A549 (cell line): ENCODE results near the gene KCNMA1. TPM values are rescaled to one million over a fixed set of nuclear protein-coding genes. Genes with fewer than 3 reads are reported as not detected.

ENCODE experiments used
- ATAC-seq, 2 experiments: fragments of 200-7000 bp in 1 of 2; fragments of >200 bp in 1 of 2; cut with Nextera tagmentation in 1 of 2; cut with Tn5 transposase in 1 of 2; 3 replicates each; pipeline versions ENCODE4 v1.8.0 to v1.9.1; 2018 to 2020; ENCODE audit warnings: mild to moderate bottlenecking in 1 of 2, moderate library complexity in 1 of 2
- CTCF ChIA-PET: fragments of 300-600 bp; sonication (Branson Sonifier 250); formaldehyde crosslinking; extraction: SDS; loops from one replicate; lab custom pipeline; 2021; ENCODE audit warnings: antibody characterized with exemption, inconsistent platforms; lab: Yijun Ruan, JAX
- POLR2A ChIA-PET: fragments of 350-600 bp; formaldehyde crosslinking; extraction: SDS; loops from one replicate; lab custom pipeline; 2021; ENCODE audit warnings: antibody characterized with exemption, inconsistent platforms; lab: Yijun Ruan, JAX
- DNase-seq, 2 experiments: peaks; one replicate each; pipeline versions ENCODE4 v3.0.0 to v3.0.0-alpha.2; 2011 to 2016; ENCODE audit warnings: low read depth in 1 of 2, low spot score in 1 of 2
- FAIRE-seq: peaks from 2 replicates; lab custom pipeline; 2011; peaks lifted over from hg19 to GRCh38; lab: Jason Lieb, UNC
- H3K27ac ChIP-seq, 2 experiments: fragments of >200 bp; sonication (Bioruptor Twin); formaldehyde crosslinking; 3 replicates each; pipeline ENCODE4 v1.5.1; 2016 to 2017
- H3K4me1 ChIP-seq: fragments of >200 bp; sonication (Bioruptor Twin); formaldehyde crosslinking; 3 replicates; pipeline ENCODE4 v1.6.1; 2016
- H3K4me2 ChIP-seq: fragments of >200 bp; sonication (Bioruptor Twin); formaldehyde crosslinking; 3 replicates; pipeline ENCODE4 v1.6.1; 2016
- H3K4me3 ChIP-seq: fragments of >200 bp; sonication (Bioruptor Twin); formaldehyde crosslinking; 3 replicates; pipeline ENCODE4 v1.5.1; 2016
- H3K9me3 ChIP-seq: fragments of >200 bp; sonication (Bioruptor Twin); formaldehyde crosslinking; 3 replicates; pipeline ENCODE4 v1.6.1; 2016
- BCL3 ChIP-seq: fragments of >200 bp; sonication (Bioruptor Twin); formaldehyde crosslinking; IDR thresholded peaks from 3 replicates; pipeline ENCODE4 v1.6.1; 2016
- BHLHE40 ChIP-seq: IDR thresholded peaks from 2 replicates; pipeline ENCODE4 v1.6.1; 2012; ENCODE audit warnings: low read depth, low read length, inconsistent platforms
- CBX2 ChIP-seq: fragments of 200-600 bp; sonication (generic); IDR thresholded peaks from 2 replicates; pipeline ENCODE4 v1.6.1; 2016; ENCODE audit warnings: low read depth, mild to moderate bottlenecking, borderline replicate concordance
- CEBPB ChIP-seq, 2 experiments: fragments of >200 bp in 1 of 2; sonication (Bioruptor Twin) in 1 of 2; formaldehyde crosslinking in 1 of 2; IDR thresholded peaks; 2 replicates each; pipeline ENCODE4 v1.6.1; 2012 to 2016
- CHD2 ChIP-seq: fragments of 150-350 bp; IDR thresholded peaks from 2 replicates; pipeline ENCODE4 v1.6.1; 2014; ENCODE audit warnings: low read length; ENCODE audit not compliant: partially characterized antibody
- EHF ChIP-seq: fragments of 250-450 bp; sonication (Bioruptor Pico); IDR thresholded peaks from 2 replicates; pipeline ENCODE4 v1.5.0; 2020; ENCODE audit warnings: mild to moderate bottlenecking
- EP300 ChIP-seq, 2 experiments: fragments of >200 bp; sonication (Bioruptor Twin); formaldehyde crosslinking; IDR thresholded peaks; 2 replicates in 1 of 2; 3 replicates in 1 of 2; pipeline ENCODE4 v1.6.1; 2016 to 2017
- HES2 ChIP-seq: fragments of >200 bp; sonication (Bioruptor Twin); formaldehyde crosslinking; IDR thresholded peaks from 2 replicates; pipeline ENCODE4 v1.6.1; 2016
- HEYL ChIP-seq: fragments of 250-450 bp; sonication (Bioruptor Pico); IDR thresholded peaks from 2 replicates; pipeline ENCODE4 v1.8.0; 2021; ENCODE audit warnings: mild to moderate bottlenecking, moderate library complexity
- HOXA7 ChIP-seq: fragments of 250-450 bp; sonication (Bioruptor Pico); IDR thresholded peaks from 2 replicates; pipeline ENCODE4 v1.5.0; 2020; ENCODE audit warnings: mild to moderate bottlenecking, moderate library complexity
- HOXB5 ChIP-seq: fragments of 250-450 bp; sonication (Bioruptor Pico); IDR thresholded peaks from 2 replicates; pipeline ENCODE4 v1.5.0; 2020; ENCODE audit warnings: mild to moderate bottlenecking, moderate library complexity
- KDM1A ChIP-seq: fragments of 200-600 bp; sonication (generic); IDR thresholded peaks from 2 replicates; pipeline ENCODE4 v1.6.1; 2016; ENCODE audit warnings: low read depth, mild to moderate bottlenecking
- KDM5A ChIP-seq: fragments of 200-600 bp; sonication (generic); IDR thresholded peaks from 2 replicates; pipeline ENCODE4 v1.6.1; 2016; ENCODE audit warnings: antibody characterized with exemption, mild to moderate bottlenecking
- MAX ChIP-seq: IDR thresholded peaks from 2 replicates; pipeline ENCODE4 v1.6.1; 2012
- MAZ ChIP-seq: fragments of 150-350 bp; IDR thresholded peaks from 2 replicates; pipeline ENCODE4 v1.6.1; 2014; ENCODE audit warnings: antibody characterized with exemption, low read depth, low read length, borderline replicate concordance
- NPAS2 ChIP-seq: fragments of 250-450 bp; sonication (Bioruptor Pico); IDR thresholded peaks from 2 replicates; pipeline ENCODE4 v1.8.0; 2022; ENCODE audit warnings: mild to moderate bottlenecking, moderate library complexity, borderline replicate concordance
- RARB ChIP-seq: fragments of 250-450 bp; sonication (Bioruptor Pico); IDR thresholded peaks from 2 replicates; pipeline ENCODE4 v1.8.0; 2021; ENCODE audit warnings: mild to moderate bottlenecking, moderate library complexity
- RFX5 ChIP-seq: fragments of 450-650 bp; IDR thresholded peaks from 2 replicates; pipeline ENCODE4 v1.7.1; 2014; ENCODE audit warnings: antibody characterized with exemption, mild to moderate bottlenecking, moderate library complexity
- RNF2 ChIP-seq: fragments of 200-600 bp; sonication (generic); IDR thresholded peaks from 2 replicates; pipeline ENCODE4 v1.6.1; 2016; ENCODE audit warnings: low read depth, mild to moderate bottlenecking, antibody characterized with exemption, moderate library complexity, borderline replicate concordance
- SMC3 ChIP-seq: fragments of >200 bp; sonication (Bioruptor Twin); formaldehyde crosslinking; IDR thresholded peaks from 3 replicates; pipeline ENCODE4 v1.6.1; 2018; ENCODE audit warnings: inconsistent platforms
- USF2 ChIP-seq: fragments of 450-650 bp; IDR thresholded peaks from 2 replicates; pipeline ENCODE4 v1.6.1; 2014; ENCODE audit warnings: antibody characterized with exemption
- ZNF302 ChIP-seq: fragments of 250-450 bp; sonication (Bioruptor Pico); IDR thresholded peaks from 2 replicates; pipeline ENCODE4 v1.9.0; 2021; ENCODE audit warnings: inconsistent platforms, mild to moderate bottlenecking, moderate library complexity
- WGBS: methylation state at CpG from one replicate; pipeline ENCODE4 v1.1.6; 2017; ENCODE audit errors: missing lambda C conversion rate; 5-methylcytosine and 5-hydroxymethylcytosine counted together
- polyA plus RNA-seq, 4 experiments: library from polyadenylated mRNA; depleted of rRNA in 3 of 4; stranded (reverse); fragments of >200 nt; fragmentation: RNase III in 1 of 4; extraction: RNeasy Plus Mini Kit Qiagen cat#74134 plus additional on column Dnase treatment in 1 of 4; gene quantifications; 2 replicates in 3 of 4; 3 replicates in 1 of 4; pipeline ENCODE4 v1.2.3, GENCODE V29; 2011 to 2017
- TF ChIP-seq, protein P1 (sequence below): fragments of 250-450 bp; sonication (Bioruptor Pico); IDR thresholded peaks from 2 replicates; pipeline ENCODE4 v1.5.0; 2020; ENCODE audit warnings: low read depth, mild to moderate bottlenecking, moderate library complexity
- TF ChIP-seq, protein P2 (sequence below): IDR thresholded peaks from 2 replicates; pipeline ENCODE4 v1.6.1; 2012

The KCNMA1 gene
- polyA plus RNA-seq, 2 of the 4 experiments (the other 2 are of a cell fraction) = 14.9 to 30.6 TPM

- 70% methylated on average over 5 of the region's 5 CpGs for WGBS
- FAIRE-seq (no peak), DNase-seq (no peak), ATAC-seq (no peak)
- H3K4me3 ChIP-seq = no peak overlapping the region
- no peaks in the 10 kb centered on the region for H3K4me1 ChIP-seq
- TF ChIP-seq, protein P1, sequence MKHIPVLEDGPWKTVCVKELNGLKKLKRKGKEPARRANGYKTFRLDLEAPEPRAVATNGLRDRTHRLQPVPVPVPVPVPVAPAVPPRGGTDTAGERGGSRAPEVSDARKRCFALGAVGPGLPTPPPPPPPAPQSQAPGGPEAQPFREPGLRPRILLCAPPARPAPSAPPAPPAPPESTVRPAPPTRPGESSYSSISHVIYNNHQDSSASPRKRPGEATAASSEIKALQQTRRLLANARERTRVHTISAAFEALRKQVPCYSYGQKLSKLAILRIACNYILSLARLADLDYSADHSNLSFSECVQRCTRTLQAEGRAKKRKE (CRISPR knock-in tag) = no peak
- CTCF ChIA-PET = no interaction called here
- H3K9me3 ChIP-seq = no peaks in the 10 kb centered on the region
- POLR2A ChIA-PET = no interaction called here
- H3K4me2 ChIP-seq = no peak overlapping the region
- H3K27ac ChIP-seq = no peak overlapping the region
These were observed 675.8 kb downstream of the KCNMA1 start for GRCh38 chr10:76961841-76962240.

- Histone ChIP-seq H3K4me1 (no peaks in the 10 kb centered on the region), H3K4me3 (no peak overlapping the region), H3K27ac (no peak overlapping the region), H3K9me3 (no peaks in the 10 kb centered on the region), H3K4me2 (no peak overlapping the region)
- ATAC-seq (no peak), DNase-seq (no peak), FAIRE-seq (no peak)
- TF ChIP-seq MAZ = no peak
- no peak for TF ChIP-seq SMC3
- TF ChIP-seq KDM5A = no peak
- no peak for TF ChIP-seq EP300 (IDR thresholded peaks at IDR 0.05)
- no peak for TF ChIP-seq BHLHE40
- no peak for TF ChIP-seq MAX
- TF ChIP-seq RARB (CRISPR knock-in tag) = no peak
- no peak for TF ChIP-seq CHD2
- TF ChIP-seq, protein P2, sequence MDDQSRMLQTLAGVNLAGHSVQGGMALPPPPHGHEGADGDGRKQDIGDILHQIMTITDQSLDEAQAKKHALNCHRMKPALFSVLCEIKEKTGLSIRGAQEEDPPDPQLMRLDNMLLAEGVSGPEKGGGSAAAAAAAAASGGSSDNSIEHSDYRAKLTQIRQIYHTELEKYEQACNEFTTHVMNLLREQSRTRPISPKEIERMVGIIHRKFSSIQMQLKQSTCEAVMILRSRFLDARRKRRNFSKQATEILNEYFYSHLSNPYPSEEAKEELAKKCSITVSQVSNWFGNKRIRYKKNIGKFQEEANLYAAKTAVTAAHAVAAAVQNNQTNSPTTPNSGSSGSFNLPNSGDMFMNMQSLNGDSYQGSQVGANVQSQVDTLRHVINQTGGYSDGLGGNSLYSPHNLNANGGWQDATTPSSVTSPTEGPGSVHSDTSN = no peak
- TF ChIP-seq EHF = no peak
- no peak for TF ChIP-seq HES2
- no peak for TF ChIP-seq BCL3
- TF ChIP-seq HOXB5 = no peak
- TF ChIP-seq KDM1A = no peak
- no peak for TF ChIP-seq ZNF302
- TF ChIP-seq USF2 = no peak
- TF ChIP-seq CEBPB (IDR thresholded peaks at IDR 0.05) = no peak
- no peak for TF ChIP-seq NPAS2 (CRISPR knock-in tag)
- no peak for TF ChIP-seq HEYL (CRISPR knock-in tag)
- TF ChIP-seq HOXA7 (CRISPR knock-in tag) = no peak
- CTCF ChIA-PET = interaction anchor here (1.0 kb wide), 1 partner anchor 10 kb away, joined by 3 read pairs; no protein-coding TSS in a partner anchor
- POLR2A ChIA-PET = no interaction called here
- 83% methylated on average over 2 of the region's 2 CpGs for WGBS
These were observed 678.5 kb downstream of the KCNMA1 start for GRCh38 chr10:76959111-76959510.

- no peak overlapping the region for H3K4me2 ChIP-seq
- ATAC-seq (no peak), DNase-seq (no peak), FAIRE-seq (no peak)
- CTCF ChIA-PET = interaction anchor here (0.7 to 0.9 kb wide), 2 partner anchors 50 to 146 kb away, joined by 3 read pairs; no protein-coding TSS in a partner anchor
- H3K9me3 ChIP-seq = no peaks in the 10 kb centered on the region
- no peak overlapping the region for H3K4me3 ChIP-seq
- no peak overlapping the region for H3K27ac ChIP-seq
- WGBS = 21% methylated on average over 3 of the region's 3 CpGs
- POLR2A ChIA-PET = no interaction called here
- H3K4me1 ChIP-seq = no peaks in the 10 kb centered on the region
- TF ChIP-seq USF2 (no peak), RFX5 (no peak), RNF2 (no peak), CBX2 (no peak), NPAS2 (CRISPR knock-in tag) (no peak)
These were observed 682.8 kb downstream of the KCNMA1 start for GRCh38 chr10:76954838-76955237.
